Astrocyte (in vitro differentiated cells and primary cell): ENCODE data around the gene JAG2.

Experiments used
- CTCF ChIP-seq: IDR thresholded peaks from 2 replicates; pipeline ENCODE4 v1.5.1; 2011; ENCODE audit warnings: low read depth, mild to moderate bottlenecking, inconsistent platforms, low read length, moderate library complexity; ENCODE audit not compliant: insufficient read depth
- EZH2 ChIP-seq: IDR thresholded peaks from 2 replicates; pipeline ENCODE4 v1.6.1; 2012; ENCODE audit warnings: mild to moderate bottlenecking, low read length, inconsistent platforms; ENCODE audit not compliant: insufficient read depth

- TF ChIP-seq EZH2 (no peak), CTCF (no peak)
Measured at GRCh38 chr14:105180592-105181548, 12.3 kb upstream of the JAG2 start, which contains the start of gene NUDT14.
